ENCODE data around the gene FOXJ2. TPM values are rescaled to one million over a fixed set of nuclear protein-coding genes. Genes with fewer than 3 reads are reported as not detected.

The FOXJ2 gene
- total and polyA plus RNA-seq, 7 experiments from 2014 or later, result 11.2 to 30.2 (median 24.0) TPM

DNA sequence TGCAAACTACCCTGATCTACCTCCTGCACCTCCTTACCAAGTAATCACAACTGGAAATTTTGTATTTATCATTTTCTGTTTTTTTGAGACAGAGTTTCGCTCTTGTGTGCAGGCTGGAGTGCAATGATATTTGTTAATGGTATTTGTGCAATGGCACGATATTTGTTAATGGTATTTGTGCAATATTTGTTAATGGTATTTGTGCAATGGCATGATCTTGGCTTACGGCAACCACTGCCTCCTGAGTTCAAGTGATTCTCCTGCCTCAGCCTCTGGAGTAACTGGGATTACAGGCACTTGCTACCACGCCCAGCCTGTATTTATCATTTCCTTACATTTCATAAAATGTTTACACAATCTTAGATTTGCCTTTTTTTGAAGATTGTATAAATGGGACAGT is 43.9 kb downstream of the FOXJ2 start:
- Mint-ChIP-seq H3K36me3 (no peaks in the 10 kb centered on the region), H3K27me3 (peaks cover 0 to 2% (median 0%) of the 10 kb centered on the region in 5 donors), H3K27ac (peak overlapping the region in 2 of 9 donors; percentile 32 to 97), H3K4me1 (peaks cover 11 to 47% (median 29%) of the 10 kb centered on the region in 7 donors), H3K4me3 (no peak overlapping the region), H3K9me3 (no peaks in the 10 kb centered on the region)
- peaks cover 14 to 36% of the 10 kb centered on the region in 2 donors for H3K4me1 ChIP-seq (ENCODE audit: control insufficient read depth in 2 of 2, insufficient read depth in 2 of 2, low read length in 2 of 2)
- ATAC-seq (no peak), DNase-seq (no peak)
- H3K27ac ChIP-seq (ENCODE audit: low read depth, low read length), result no peak overlapping the region
- no peaks in the 10 kb centered on the region for H3K27me3 ChIP-seq (ENCODE audit: control insufficient read depth in 2 of 2, insufficient read depth in 2 of 2, low read length in 2 of 2)
- no peak overlapping the region for H3K4me3 ChIP-seq (ENCODE audit: low read length)
- H3K36me3 ChIP-seq (ENCODE audit: control insufficient read depth in 2 of 3, insufficient read depth in 3 of 3, low read length in 3 of 3), result no peaks in the 10 kb centered on the region
- intact Hi-C loops (cut with micrococcal nuclease), result no loop called here
- H3K9me3 ChIP-seq (ENCODE audit: control insufficient read depth in 2 of 3, low read length in 3 of 3), result no peaks in the 10 kb centered on the region
- POLR2A ChIA-PET, result interaction anchor here (1.3 to 10.0 kb wide), 5 partner anchors 9 to 142 kb away, joined by 3 to 178 read pairs (median 13); partner anchors contain the start of genes C3AR1, FOXJ2 and SLC2A3
- CTCF ChIA-PET, result interaction anchor here (1.0 to 7.8 kb wide), 5 partner anchors 26 to 42 kb away, joined by 3 to 158 read pairs (median 13); no protein-coding TSS in a partner anchor

DNA sequence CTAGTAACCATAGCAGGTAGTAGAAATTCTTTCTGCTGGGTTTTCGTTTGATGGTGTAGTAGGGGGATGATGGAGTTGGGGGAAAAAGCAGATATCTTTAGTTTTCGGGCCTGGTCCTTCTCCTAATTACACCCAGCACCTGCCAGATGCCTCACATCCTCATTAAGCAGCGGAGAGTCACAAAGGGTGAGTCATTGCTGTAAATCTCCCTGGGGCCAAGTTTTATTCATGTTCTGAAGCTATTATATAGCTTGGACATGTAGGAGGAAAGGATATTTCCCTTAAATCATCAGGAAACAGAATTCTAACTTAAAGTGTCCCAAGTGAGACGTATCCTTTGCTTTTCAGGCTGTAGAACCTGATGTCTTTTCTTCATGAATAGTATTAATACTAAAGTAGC is 44.7 kb downstream of the FOXJ2 start:
- Mint-ChIP-seq H3K9me3 (peaks cover 0 to 1% (median 0%) of the 10 kb centered on the region in 11 donors), H3K36me3 (no peaks in the 10 kb centered on the region), H3K27ac (peak overlapping the region in 6 of 9 donors; percentile 1 to 100 (median 61)), H3K4me3 (no peak overlapping the region), H3K4me1 (peaks cover 11 to 51% (median 30%) of the 10 kb centered on the region in 7 donors), H3K27me3 (peaks cover 0 to 2% (median 0%) of the 10 kb centered on the region in 5 donors)
- no peaks in the 10 kb centered on the region for H3K9me3 ChIP-seq (ENCODE audit: control insufficient read depth in 2 of 3, low read length in 3 of 3)
- H3K4me3 ChIP-seq (ENCODE audit: low read length), result no peak overlapping the region
- peaks cover 15 to 36% of the 10 kb centered on the region in 2 donors for H3K4me1 ChIP-seq (ENCODE audit: control insufficient read depth in 2 of 2, insufficient read depth in 2 of 2, low read length in 2 of 2)
- H3K36me3 ChIP-seq (ENCODE audit: control insufficient read depth in 2 of 3, insufficient read depth in 3 of 3, low read length in 3 of 3), result no peaks in the 10 kb centered on the region
- ATAC-seq (no peak), DNase-seq (no peak)
- no peaks in the 10 kb centered on the region for H3K27me3 ChIP-seq (ENCODE audit: control insufficient read depth in 2 of 2, insufficient read depth in 2 of 2, low read length in 2 of 2)
- CTCF ChIA-PET, result interaction anchor here (1.0 to 7.8 kb wide), 8 partner anchors 10 to 214 kb away, joined by 3 to 158 read pairs (median 11); partner anchors contain the start of gene C3AR1
- no peak overlapping the region for H3K27ac ChIP-seq (ENCODE audit: low read depth, low read length)
- POLR2A ChIA-PET, result interaction anchor here (0.7 to 10.0 kb wide), 5 partner anchors 9 to 143 kb away, joined by 3 to 178 read pairs (median 6); partner anchors contain the start of genes FOXJ2 and SLC2A3
- intact Hi-C loops (cut with micrococcal nuclease), result no loop called here

DNA sequence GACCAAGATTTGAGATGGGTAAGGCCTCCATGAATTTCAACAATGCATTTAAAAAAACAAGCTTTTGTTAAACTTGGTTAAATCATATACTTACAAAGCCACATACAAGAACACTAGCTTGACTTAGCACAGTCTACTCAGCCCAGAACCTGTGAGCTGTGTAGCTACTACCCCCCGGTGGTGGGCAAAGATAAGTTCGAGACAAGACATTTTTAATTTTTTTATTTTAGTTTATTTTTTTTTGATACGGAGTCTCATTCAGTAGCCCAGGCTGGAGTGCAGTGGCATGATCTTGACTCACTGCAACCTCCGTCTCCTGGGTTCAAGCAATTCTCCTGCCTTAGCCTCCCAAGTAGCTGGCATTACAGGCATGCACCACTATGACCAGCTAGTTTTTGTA is 45.9 kb downstream of the FOXJ2 start:
- no peaks in the 10 kb centered on the region for H3K9me3 ChIP-seq (ENCODE audit: control insufficient read depth in 2 of 3, low read length in 3 of 3)
- peak overlapping the region in 6 of 10 donors; percentile 18 to 49 (median 30) for H3K4me3 Mint-ChIP-seq
- H3K27ac Mint-ChIP-seq, result peak overlapping the region in 8 of 9 donors; percentile 86 to 100 (median 98)
- POLR2A ChIA-PET, result interaction anchor here (0.6 to 10.0 kb wide), 14 partner anchors 9 to 219 kb away, joined by 3 to 178 read pairs (median 6); partner anchors contain the start of genes C3AR1, FOXJ2 and SLC2A3
- no peaks in the 10 kb centered on the region for H3K36me3 ChIP-seq (ENCODE audit: control insufficient read depth in 2 of 3, insufficient read depth in 3 of 3, low read length in 3 of 3)
- CTCF ChIA-PET, result interaction anchor here (0.6 to 7.8 kb wide), 22 partner anchors 9 to 219 kb away, joined by 3 to 158 read pairs (median 9); partner anchors contain the start of gene C3AR1
- H3K27me3 Mint-ChIP-seq, result peaks cover 0 to 2% (median 0%) of the 10 kb centered on the region in 5 donors
- peaks cover 0 to 1% (median 0%) of the 10 kb centered on the region in 11 donors for H3K9me3 Mint-ChIP-seq
- DNase-seq (peak in 8 of 9 donors; percentile 36 to 82 (median 78)), ATAC-seq (peak; percentile 45)
- intact Hi-C loops (cut with micrococcal nuclease), result loop anchor here (1.0 kb wide), 8 partner anchors 12 to 218 kb away; partner anchors contain the start of genes C3AR1 (in 1 of the 2) and FOXJ2 (in 1 of the 2)
- H3K36me3 Mint-ChIP-seq, result peaks cover 0 to 3% (median 0%) of the 10 kb centered on the region in 5 donors
- no peak overlapping the region for H3K4me3 ChIP-seq (ENCODE audit: low read length)
- H3K4me1 ChIP-seq (ENCODE audit: control insufficient read depth in 2 of 2, insufficient read depth in 2 of 2, low read length in 2 of 2), result peaks cover 21 to 40% of the 10 kb centered on the region in 2 donors
- H3K4me1 Mint-ChIP-seq, result peaks cover 19 to 63% (median 41%) of the 10 kb centered on the region in 7 donors
- H3K27ac ChIP-seq (ENCODE audit: low read depth, low read length), result peak overlapping the region; percentile 94
- no peaks in the 10 kb centered on the region for H3K27me3 ChIP-seq (ENCODE audit: control insufficient read depth in 2 of 2, insufficient read depth in 2 of 2, low read length in 2 of 2)

DNA sequence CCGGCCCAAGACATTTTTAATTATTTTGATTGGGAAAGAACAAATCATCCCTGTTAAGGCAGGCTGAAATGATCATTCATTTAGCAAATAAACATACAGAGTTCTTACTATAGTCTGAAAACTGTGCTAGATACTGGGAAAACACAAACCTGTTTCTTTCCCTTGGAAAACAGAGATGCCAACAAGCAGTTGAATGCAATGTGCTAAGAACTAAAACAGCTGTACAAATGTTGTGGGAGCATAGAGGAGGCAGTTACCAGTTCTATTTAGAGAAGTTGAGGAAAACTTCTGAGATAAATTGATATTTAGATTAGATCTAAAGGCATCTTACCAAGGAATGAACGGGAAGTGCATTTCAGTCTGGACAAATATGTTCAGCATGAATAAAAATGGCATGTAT is 46.4 kb downstream of the FOXJ2 start:
- peak overlapping the region; percentile 94 for H3K27ac ChIP-seq (ENCODE audit: low read depth, low read length)

GRCh38 chr12:8080120-8080519 is 47.6 kb downstream of the FOXJ2 start:
- intact Hi-C loops (cut with micrococcal nuclease), result loop anchor here (2.0 to 10.0 kb wide), 3 partner anchors 145 to 1395 kb away; partner anchors contain the start of genes PEX5 (in 1 of the 2) and ZNF384 (in 1 of the 2)
- ChIA-PET CTCF (interaction anchor here (1.1 to 7.8 kb wide), 2 partner anchors 14 to 34 kb away, joined by 3 to 158 read pairs; partner anchors contain the start of gene C3AR1), POLR2A (interaction anchor here (1.1 to 10.0 kb wide), 3 partner anchors 41 to 146 kb away, joined by 4 to 178 read pairs (median 5); partner anchors contain the start of gene FOXJ2)
- H3K9me3 Mint-ChIP-seq, result peaks cover 0 to 1% (median 0%) of the 10 kb centered on the region in 11 donors
- Histone ChIP-seq H3K9me3 (ENCODE audit: control insufficient read depth in 2 of 3, low read length in 3 of 3) (no peaks in the 10 kb centered on the region), H3K27me3 (ENCODE audit: control insufficient read depth in 2 of 2, insufficient read depth in 2 of 2, low read length in 2 of 2) (no peaks in the 10 kb centered on the region), H3K4me1 (ENCODE audit: control insufficient read depth in 2 of 2, insufficient read depth in 2 of 2, low read length in 2 of 2) (peaks cover 27 to 54% of the 10 kb centered on the region in 2 donors), H3K36me3 (ENCODE audit: control insufficient read depth in 2 of 3, insufficient read depth in 3 of 3, low read length in 3 of 3) (no peaks in the 10 kb centered on the region), H3K27ac (ENCODE audit: low read depth, low read length) (peak overlapping the region; percentile 94), H3K4me3 (ENCODE audit: low read length) (no peak overlapping the region)
- H3K36me3 Mint-ChIP-seq, result peaks cover under 1 to 10% (median 4%) of the 10 kb centered on the region in 5 donors
- ATAC-seq (no peak), DNase-seq (no peak)
- H3K4me3 Mint-ChIP-seq, result peak overlapping the region; percentile 1 to 95 (median 58)
- peak overlapping the region; percentile 1 to 100 (median 97) for H3K27ac Mint-ChIP-seq
- peaks cover 30 to 80% (median 53%) of the 10 kb centered on the region in 7 donors for H3K4me1 Mint-ChIP-seq
- H3K27me3 Mint-ChIP-seq, result no peaks in the 10 kb centered on the region

More for the DNA sequence above, 46.4 kb downstream of the FOXJ2 start:
- Mint-ChIP-seq H3K36me3 (peaks cover 0 to 4% (median 0%) of the 10 kb centered on the region in 5 donors), H3K4me3 (peak overlapping the region in 7 of 10 donors; percentile 29 to 95 (median 50)), H3K9me3 (peaks cover 0 to 1% (median 0%) of the 10 kb centered on the region in 11 donors), H3K27me3 (peaks cover 0 to 2% (median 0%) of the 10 kb centered on the region in 5 donors), H3K4me1 (peaks cover 23 to 69% (median 43%) of the 10 kb centered on the region in 7 donors), H3K27ac (peak overlapping the region in 8 of 9 donors; percentile 86 to 100 (median 98))
- ChIA-PET POLR2A (interaction anchor here (1.0 to 10.0 kb wide), 11 partner anchors 13 to 219 kb away, joined by 3 to 178 read pairs (median 6); partner anchors contain the start of genes C3AR1, FOXJ2 and SLC2A3), CTCF (interaction anchor here (0.9 to 7.8 kb wide), 15 partner anchors 10 to 219 kb away, joined by 4 to 158 read pairs (median 12); partner anchors contain the start of gene C3AR1)
- Histone ChIP-seq H3K27me3 (ENCODE audit: control insufficient read depth in 2 of 2, insufficient read depth in 2 of 2, low read length in 2 of 2) (no peaks in the 10 kb centered on the region), H3K36me3 (ENCODE audit: control insufficient read depth in 2 of 3, insufficient read depth in 3 of 3, low read length in 3 of 3) (no peaks in the 10 kb centered on the region), H3K4me1 (ENCODE audit: control insufficient read depth in 2 of 2, insufficient read depth in 2 of 2, low read length in 2 of 2) (peaks cover 22 to 44% of the 10 kb centered on the region in 2 donors), H3K9me3 (ENCODE audit: control insufficient read depth in 2 of 3, low read length in 3 of 3) (no peaks in the 10 kb centered on the region), H3K4me3 (ENCODE audit: low read length) (no peak overlapping the region)
- intact Hi-C loops (cut with micrococcal nuclease), result loop anchor here (1.0 kb wide), 8 partner anchors 13 to 219 kb away; partner anchors contain the start of genes C3AR1 (in 1 of the 2) and FOXJ2 (in 1 of the 2)
- DNase-seq (no peak), ATAC-seq (no peak)

Data from naive thymus-derived CD4-positive, alpha-beta T cell (primary cell).